CD14-positive monocyte (primary cell): Measurements from ENCODE around the gene RASA4B. TPM values are rescaled to one million over a fixed set of nuclear protein-coding genes. Genes with fewer than 3 reads are reported as not detected.

ENCODE experiments used
- DNase-seq, 3 donors: peaks; one replicate each; pipeline ENCODE4 v3.0.0-alpha.2; 2011 to 2022
- H2AFZ ChIP-seq: 2 replicates; pipeline ENCODE4 v1.6.0; 2012; ENCODE audit warnings: mild to moderate bottlenecking, low read depth, low read length, inconsistent platforms; ENCODE audit not compliant: insufficient read depth, poor library complexity, severe bottlenecking
- H3K27ac ChIP-seq, 2 donors: 1 replicate in 1 of 2; 2 replicates in 1 of 2; pipeline ENCODE4 v1.5.1; 2012 to 2013; ENCODE audit warnings: low read length in 2 of 2, control low read depth in 1 of 2, inconsistent platforms in 1 of 2, low read depth in 1 of 2, mild to moderate bottlenecking in 1 of 2
- H3K27me3 ChIP-seq, 2 donors: one replicate each; pipeline versions ENCODE4 v1.6.0 to v1.6.1; 2011 to 2013; ENCODE audit warnings: low read length in 2 of 2; ENCODE audit not compliant: control insufficient read depth in 2 of 2, insufficient read depth in 2 of 2
- H3K36me3 ChIP-seq, 2 donors: replicated peaks in 1 of 2; 1 replicate in 1 of 2; 2 replicates in 1 of 2; pipeline versions ENCODE4 v1.5.1 to v1.6.1; 2012 to 2013; ENCODE audit warnings: low read length in 2 of 2, control low read depth in 1 of 2, inconsistent platforms in 1 of 2, mild to moderate bottlenecking in 1 of 2; ENCODE audit not compliant: insufficient read depth in 2 of 2, control insufficient read depth in 1 of 2
- H3K4me1 ChIP-seq, 2 donors: 1 replicate in 1 of 2; 2 replicates in 1 of 2; pipeline versions ENCODE4 v1.5.1 to v1.6.1; 2012 to 2013; ENCODE audit warnings: low read length in 2 of 2, control low read depth in 1 of 2, inconsistent platforms in 1 of 2, mild to moderate bottlenecking in 1 of 2, moderate library complexity in 1 of 2; ENCODE audit not compliant: insufficient read depth in 2 of 2, control insufficient read depth in 1 of 2
- H3K4me2 ChIP-seq: replicated peaks from 2 replicates; pipeline ENCODE3; 2012; ENCODE audit warnings: low read length, moderate library complexity, mild to moderate bottlenecking; ENCODE audit not compliant: poor library complexity, severe bottlenecking; ENCODE audit errors: extremely low read depth
- H3K4me3 ChIP-seq, 3 experiments: fragments of 200-600 bp in 1 of 3; sonication (generic) in 1 of 3; replicated peaks in 1 of 3; 1 replicate in 2 of 3; 2 replicates in 1 of 3; pipeline ENCODE4 v1.5.1; 2011 to 2013; ENCODE audit warnings: low read length in 3 of 3, mild to moderate bottlenecking in 3 of 3, control low read depth in 2 of 3, low read depth in 2 of 3, inconsistent platforms in 1 of 3, moderate library complexity in 1 of 3
- H3K79me2 ChIP-seq: 2 replicates; pipeline ENCODE4 v1.6.0; 2012; ENCODE audit warnings: mild to moderate bottlenecking, control low read depth, inconsistent platforms, low read length, moderate library complexity; ENCODE audit not compliant: insufficient read depth
- H3K9ac ChIP-seq: 2 replicates; pipeline ENCODE4 v1.6.0; 2017; ENCODE audit warnings: low read length, mild to moderate bottlenecking; ENCODE audit not compliant: insufficient read depth, poor library complexity, severe bottlenecking
- H3K9me3 ChIP-seq, 2 donors: replicated peaks in 1 of 2; 1 replicate in 1 of 2; 2 replicates in 1 of 2; pipeline versions ENCODE4 v1.5.1 to v1.6.1; 2012 to 2013; ENCODE audit warnings: low read length in 2 of 2, control low read depth in 1 of 2; ENCODE audit not compliant: control insufficient read depth in 1 of 2, insufficient read depth in 1 of 2
- H4K20me1 ChIP-seq: 2 replicates; pipeline ENCODE4 v1.6.0; 2012; ENCODE audit warnings: mild to moderate bottlenecking, low read length, control low read depth, moderate library complexity; ENCODE audit not compliant: insufficient read depth
- H3K27ac Mint-ChIP-seq, 7 donors: one replicate each; pipeline ENCODE4 v1.8.0; 2020; ENCODE audit warnings: mild to moderate bottlenecking in 7 of 7, mixed read lengths in 7 of 7, moderate library complexity in 6 of 7, inconsistent platforms in 2 of 7
- H3K27me3 Mint-ChIP-seq, 3 donors: one replicate each; pipeline ENCODE4 v1.8.0; 2021 to 2022; ENCODE audit warnings: low read depth in 3 of 3, mild to moderate bottlenecking in 3 of 3, mixed read lengths in 3 of 3, moderate library complexity in 3 of 3, inconsistent platforms in 1 of 3
- H3K36me3 Mint-ChIP-seq, 2 donors: one replicate each; pipeline ENCODE4 v1.8.0; 2020; ENCODE audit warnings: mixed read lengths in 2 of 2, inconsistent platforms in 1 of 2, mild to moderate bottlenecking in 1 of 2
- H3K4me1 Mint-ChIP-seq: one replicate; pipeline ENCODE4 v1.8.0; 2020; ENCODE audit warnings: mild to moderate bottlenecking, mixed read lengths
- H3K4me3 Mint-ChIP-seq, 2 donors: one replicate each; pipeline ENCODE4 v1.8.0; 2020; ENCODE audit warnings: mild to moderate bottlenecking in 2 of 2, mixed read lengths in 2 of 2, moderate library complexity in 1 of 2
- H3K9me3 Mint-ChIP-seq, 7 donors: one replicate each; pipeline ENCODE4 v1.8.0; 2020 to 2022; ENCODE audit warnings: mixed read lengths in 7 of 7, mild to moderate bottlenecking in 6 of 7, moderate library complexity in 6 of 7, inconsistent platforms in 2 of 7
- CTCF ChIP-seq: fragments of 200-600 bp; IDR thresholded peaks from one replicate; pipeline ENCODE4 v1.8.0; 2022; ENCODE audit warnings: antibody characterized with exemption, mild to moderate bottlenecking
- WGBS: methylation state at CpG from one replicate; pipeline ENCODE4 v1.1.5; 2013; ENCODE audit warnings: missing lambda C conversion rate; ENCODE audit not compliant: insufficient coverage; 5-methylcytosine and 5-hydroxymethylcytosine counted together
- intact Hi-C, 2 donors: fragments of 100-400 bp; cut with micrococcal nuclease; formaldehyde crosslinking; loops; one replicate each; pipeline versions ENCODE4 v1.15.0 to v1.15.1; 2023
- polyA plus RNA-seq, 3 donors: library from polyadenylated mRNA; depleted of rRNA in 1 of 3; unstranded in 2 of 3; stranded (reverse) in 1 of 3; fragments of 300-500 nt in 2 of 3; fragments of >200 nt in 1 of 3; fragmentation: Illumina TruSeq in 2 of 3; gene quantifications; 1 replicate in 2 of 3; 2 replicates in 1 of 3; pipeline ENCODE4 v1.2.3, GENCODE V29; 2012 to 2021

Gene RASA4B
- polyA plus RNA-seq, 3 donors, result 6.3 to 24.1 (median 20.1) TPM

GRCh38 chr7:102460467-102460866 is 57.1 kb downstream of the RASA4B start:
- Histone ChIP-seq H3K36me3 (peaks cover 32 to 42% of the 10 kb centered on the region in 2 donors), H3K9ac (no peak overlapping the region), H3K9me3 (no peaks in the 10 kb centered on the region), H3K4me3 (no peak overlapping the region), H2AFZ (no peak overlapping the region), H4K20me1 (no peaks in the 10 kb centered on the region), H3K4me1 (peaks cover 15% of the 10 kb centered on the region in 2 donors), H3K79me2 (peaks cover 29% of the 10 kb centered on the region), H3K27me3 (no peaks in the 10 kb centered on the region), H3K4me2 (no peak overlapping the region), H3K27ac (no peak overlapping the region)
- no peaks in the 10 kb centered on the region for H3K9me3 Mint-ChIP-seq
- WGBS, result 94% methylated on average over 5 of the region's 8 CpGs
- DNase-seq, result no peak
- no peak for TF ChIP-seq CTCF
- H3K4me1 Mint-ChIP-seq, result peaks cover 16% of the 10 kb centered on the region
- no peaks in the 10 kb centered on the region for H3K27me3 Mint-ChIP-seq
- no peak overlapping the region for H3K27ac Mint-ChIP-seq
- no peak overlapping the region for H3K4me3 Mint-ChIP-seq
- intact Hi-C loops, result loop anchor here in 1 of 2 donors (10.0 kb wide), 1 partner anchor 176 kb away; the partner anchor contains the start of gene SH2B2
- H3K36me3 Mint-ChIP-seq, result peaks cover 24 to 52% of the 10 kb centered on the region in 2 donors

GRCh38 chr7:102459221-102459844 is 58.2 kb downstream of the RASA4B start:
- Histone ChIP-seq H4K20me1 (no peaks in the 10 kb centered on the region), H3K4me3 (no peak overlapping the region), H3K4me1 (peaks cover 9% of the 10 kb centered on the region in 2 donors), H3K4me2 (no peak overlapping the region), H2AFZ (no peak overlapping the region), H3K27ac (no peak overlapping the region), H3K27me3 (no peaks in the 10 kb centered on the region), H3K79me2 (peaks cover 26% of the 10 kb centered on the region), H3K9me3 (no peaks in the 10 kb centered on the region), H3K9ac (no peak overlapping the region), H3K36me3 (peaks cover 33 to 44% of the 10 kb centered on the region in 2 donors)
- WGBS, result over 99% methylated on average over 10 of the region's 24 CpGs
- Mint-ChIP-seq H3K27ac (peak overlapping the region in 1 of 7 donors; percentile 31), H3K9me3 (no peaks in the 10 kb centered on the region), H3K4me3 (no peak overlapping the region), H3K27me3 (no peaks in the 10 kb centered on the region), H3K4me1 (peaks cover 13% of the 10 kb centered on the region), H3K36me3 (peaks cover 26 to 58% of the 10 kb centered on the region in 2 donors)
- no peak for DNase-seq
- intact Hi-C loops, result loop anchor here in 1 of 2 donors (10.0 kb wide), 1 partner anchor 175 kb away; the partner anchor contains the start of gene SH2B2
- no peak for TF ChIP-seq CTCF
